SK-N-SH treated with all-trans-retinoic acid at 6 μM for 48 hours (cell line): ENCODE results near the gene ZNF681.

Source experiments
- ATAC-seq: fragments of 200-7000 bp; cut with Tn5 transposase; 3 replicates; pipeline ENCODE4 v1.9.1; 2020; ENCODE audit warnings: mild to moderate bottlenecking, moderate library complexity
- ARNTL ChIP-seq: fragments of 450-650 bp; formaldehyde crosslinking; IDR thresholded peaks from 2 replicates; pipeline ENCODE4 v1.5.0; 2020; ENCODE audit warnings: low read depth, mild to moderate bottlenecking, moderate library complexity, borderline replicate concordance
- BACH2 ChIP-seq: fragments of 250-450 bp; sonication (Bioruptor Pico); IDR thresholded peaks from 2 replicates; pipeline ENCODE4 v1.9.0; 2021; ENCODE audit warnings: mild to moderate bottlenecking, borderline replicate concordance
- CREB5 ChIP-seq: fragments of 250-450 bp; sonication (Bioruptor Pico); IDR thresholded peaks from 2 replicates; pipeline ENCODE4 v1.5.1; 2020; ENCODE audit warnings: low read depth, mild to moderate bottlenecking, moderate library complexity
- ESRRG ChIP-seq: fragments of 250-450 bp; sonication (Bioruptor Pico); IDR thresholded peaks from 2 replicates; pipeline ENCODE4 v1.6.1; 2021; ENCODE audit warnings: mild to moderate bottlenecking
- GLIS3 ChIP-seq: fragments of 250-450 bp; sonication (Bioruptor Pico); IDR thresholded peaks from 2 replicates; pipeline ENCODE4 v1.5.0; 2020; ENCODE audit warnings: mild to moderate bottlenecking, moderate library complexity
- ISL1 ChIP-seq: fragments of 250-450 bp; sonication (Bioruptor Pico); IDR thresholded peaks from 2 replicates; pipeline ENCODE4 v2.1.2; 2022; ENCODE audit warnings: mild to moderate bottlenecking, moderate library complexity
- OSR1 ChIP-seq: fragments of 250-450 bp; sonication (Bioruptor Pico); IDR thresholded peaks from 2 replicates; pipeline ENCODE4 v1.8.0; 2022; ENCODE audit warnings: moderate library complexity, mild to moderate bottlenecking, inconsistent platforms
- PPARA ChIP-seq: fragments of 250-450 bp; sonication (Bioruptor Pico); IDR thresholded peaks from 2 replicates; pipeline ENCODE4 v1.5.0; 2020; ENCODE audit warnings: mild to moderate bottlenecking, borderline replicate concordance
- RARB ChIP-seq: fragments of 250-450 bp; sonication (Bioruptor Pico); IDR thresholded peaks from 2 replicates; pipeline ENCODE4 v1.8.0; 2021; ENCODE audit warnings: mild to moderate bottlenecking, moderate library complexity
- SNAI2 ChIP-seq: fragments of 250-450 bp; sonication (Bioruptor Pico); IDR thresholded peaks from 2 replicates; pipeline ENCODE4 v1.5.0; 2020; ENCODE audit warnings: mild to moderate bottlenecking, moderate library complexity
- TCF4 ChIP-seq: fragments of 250-450 bp; sonication (Bioruptor Pico); IDR thresholded peaks from 2 replicates; pipeline ENCODE4 v1.8.0; 2021; ENCODE audit warnings: mild to moderate bottlenecking, moderate library complexity, borderline replicate concordance
- TOX ChIP-seq: fragments of 250-450 bp; sonication (Bioruptor Pico); IDR thresholded peaks from 2 replicates; pipeline ENCODE4 v1.8.0; 2021; ENCODE audit warnings: mild to moderate bottlenecking, moderate library complexity, borderline replicate concordance
- TSHZ2 ChIP-seq: fragments of 250-450 bp; sonication (Bioruptor Pico); IDR thresholded peaks from 2 replicates; pipeline ENCODE4 v1.5.0; 2020; ENCODE audit warnings: mild to moderate bottlenecking, moderate library complexity
- ZC3H10 ChIP-seq: fragments of 250-450 bp; sonication (Bioruptor Pico); IDR thresholded peaks from 2 replicates; pipeline ENCODE4 v1.5.1; 2021; ENCODE audit warnings: mild to moderate bottlenecking, moderate library complexity
- ZFP3 ChIP-seq: fragments of 250-450 bp; sonication (Bioruptor Pico); IDR thresholded peaks from 2 replicates; pipeline ENCODE4 v1.5.0; 2020; ENCODE audit warnings: mild to moderate bottlenecking, moderate library complexity
- ZFP30 ChIP-seq: fragments of 450-650 bp; formaldehyde crosslinking; IDR thresholded peaks from 2 replicates; pipeline ENCODE4 v1.5.0; 2022; ENCODE audit warnings: mild to moderate bottlenecking, moderate library complexity
- ZNF565 ChIP-seq: fragments of 450-650 bp; formaldehyde crosslinking; conservative IDR thresholded peaks from 2 replicates; pipeline ENCODE4 v1.5.0; 2020; ENCODE audit warnings: low read depth, mild to moderate bottlenecking, moderate library complexity
- ZNF8 ChIP-seq: fragments of 450-650 bp; formaldehyde crosslinking; IDR thresholded peaks from 2 replicates; pipeline ENCODE4 v1.5.0; 2020; ENCODE audit warnings: mild to moderate bottlenecking, moderate library complexity
- TF ChIP-seq, protein P1 (sequence below): fragments of 250-450 bp; sonication (Bioruptor Pico); IDR thresholded peaks from 2 replicates; pipeline ENCODE4 v1.8.0; 2020; ENCODE audit warnings: mild to moderate bottlenecking, moderate library complexity, borderline replicate concordance
- TF ChIP-seq, protein P2 (sequence below): fragments of 250-450 bp; sonication (Bioruptor Pico); IDR thresholded peaks from 2 replicates; pipeline ENCODE4 v1.5.1; 2021; ENCODE audit warnings: mild to moderate bottlenecking, moderate library complexity

Gene ZNF681

GRCh38 chr19:23792784-23793183 is 34.1 kb upstream of the ZNF681 start:
- no peak for ATAC-seq
- TF ChIP-seq OSR1 (CRISPR knock-in tag) (no peak), GLIS3 (CRISPR knock-in tag) (no peak), ESRRG (CRISPR knock-in tag) (no peak), TCF4 (CRISPR knock-in tag) (no peak)

- TF ChIP-seq, protein P1, sequence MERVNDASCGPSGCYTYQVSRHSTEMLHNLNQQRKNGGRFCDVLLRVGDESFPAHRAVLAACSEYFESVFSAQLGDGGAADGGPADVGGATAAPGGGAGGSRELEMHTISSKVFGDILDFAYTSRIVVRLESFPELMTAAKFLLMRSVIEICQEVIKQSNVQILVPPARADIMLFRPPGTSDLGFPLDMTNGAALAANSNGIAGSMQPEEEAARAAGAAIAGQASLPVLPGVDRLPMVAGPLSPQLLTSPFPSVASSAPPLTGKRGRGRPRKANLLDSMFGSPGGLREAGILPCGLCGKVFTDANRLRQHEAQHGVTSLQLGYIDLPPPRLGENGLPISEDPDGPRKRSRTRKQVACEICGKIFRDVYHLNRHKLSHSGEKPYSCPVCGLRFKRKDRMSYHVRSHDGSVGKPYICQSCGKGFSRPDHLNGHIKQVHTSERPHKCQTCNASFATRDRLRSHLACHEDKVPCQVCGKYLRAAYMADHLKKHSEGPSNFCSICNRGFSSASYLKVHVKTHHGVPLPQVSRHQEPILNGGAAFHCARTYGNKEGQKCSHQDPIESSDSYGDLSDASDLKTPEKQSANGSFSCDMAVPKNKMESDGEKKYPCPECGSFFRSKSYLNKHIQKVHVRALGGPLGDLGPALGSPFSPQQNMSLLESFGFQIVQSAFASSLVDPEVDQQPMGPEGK (CRISPR knock-in tag), result no peak
- TF ChIP-seq OSR1 (CRISPR knock-in tag), result no peak
- TF ChIP-seq ZFP30 (CRISPR knock-in tag), result no peak
- TF ChIP-seq TOX (CRISPR knock-in tag), result no peak
- no peak for TF ChIP-seq PPARA (CRISPR knock-in tag)
- TF ChIP-seq ZNF565 (CRISPR knock-in tag), result no peak
- no peak for TF ChIP-seq ZFP3
- TF ChIP-seq TSHZ2 (CRISPR knock-in tag), result no peak
- TF ChIP-seq GLIS3 (CRISPR knock-in tag), result no peak
- TF ChIP-seq, protein P2, sequence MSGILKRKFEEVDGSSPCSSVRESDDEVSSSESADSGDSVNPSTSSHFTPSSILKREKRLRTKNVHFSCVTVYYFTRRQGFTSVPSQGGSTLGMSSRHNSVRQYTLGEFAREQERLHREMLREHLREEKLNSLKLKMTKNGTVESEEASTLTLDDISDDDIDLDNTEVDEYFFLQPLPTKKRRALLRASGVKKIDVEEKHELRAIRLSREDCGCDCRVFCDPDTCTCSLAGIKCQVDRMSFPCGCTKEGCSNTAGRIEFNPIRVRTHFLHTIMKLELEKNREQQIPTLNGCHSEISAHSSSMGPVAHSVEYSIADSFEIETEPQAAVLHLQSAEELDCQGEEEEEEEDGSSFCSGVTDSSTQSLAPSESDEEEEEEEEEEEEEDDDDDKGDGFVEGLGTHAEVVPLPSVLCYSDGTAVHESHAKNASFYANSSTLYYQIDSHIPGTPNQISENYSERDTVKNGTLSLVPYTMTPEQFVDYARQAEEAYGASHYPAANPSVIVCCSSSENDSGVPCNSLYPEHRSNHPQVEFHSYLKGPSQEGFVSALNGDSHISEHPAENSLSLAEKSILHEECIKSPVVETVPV, result no peak
- TF ChIP-seq, all 23 proteins: peak for 0
- no peak for ATAC-seq
These were observed 32.2 kb upstream of the ZNF681 start for GRCh38 chr19:23790641-23791488.

GRCh38 chr19:23789246-23789645 is 30.6 kb upstream of the ZNF681 start:
- ATAC-seq, result no peak
- TF ChIP-seq CREB5 (CRISPR knock-in tag) (no peak), RARB (CRISPR knock-in tag) (no peak), OSR1 (CRISPR knock-in tag) (no peak), BACH2 (no peak), ZNF565 (CRISPR knock-in tag) (no peak), ISL1 (CRISPR knock-in tag) (no peak), SNAI2 (CRISPR knock-in tag) (no peak), ZC3H10 (CRISPR knock-in tag) (no peak), GLIS3 (CRISPR knock-in tag) (no peak), ZFP3 (no peak)
- TF ChIP-seq, protein P1 (CRISPR knock-in tag), result no peak

GRCh38 chr19:23788411-23788810 is 29.7 kb upstream of the ZNF681 start:
- TF ChIP-seq ZC3H10 (CRISPR knock-in tag), result no peak
- no peak for TF ChIP-seq PPARA (CRISPR knock-in tag)
- TF ChIP-seq OSR1 (CRISPR knock-in tag), result no peak
- TF ChIP-seq ZNF8 (CRISPR knock-in tag), result no peak
- no peak for TF ChIP-seq TSHZ2 (CRISPR knock-in tag)
- TF ChIP-seq ISL1 (CRISPR knock-in tag), result no peak
- no peak for TF ChIP-seq RARB (CRISPR knock-in tag)
- no peak for TF ChIP-seq ARNTL (CRISPR knock-in tag)
- TF ChIP-seq, protein P1 (CRISPR knock-in tag), result no peak
- TF ChIP-seq, all 23 proteins: peak for 0
- ATAC-seq, result no peak
